Neural cell (in vitro differentiated cells): ENCODE results near the gene SNTB2. TPM values are rescaled to one million over a fixed set of nuclear protein-coding genes. Genes with fewer than 3 reads are reported as not detected.

Source experiments
- H2AFZ ChIP-seq: fragments of 200-600, 300-800 bp; sonication (generic), shearing (Covaris generic); 2 replicates; pipeline ENCODE4 v1.6.0; 2014; ENCODE audit warnings: low read depth, mild to moderate bottlenecking, antibody characterized with exemption, low read length, moderate library complexity
- H3F3A ChIP-seq: fragments of 200-600 bp; shearing (Covaris generic); 2 replicates; pipeline ENCODE4 v1.6.1; 2016; ENCODE audit warnings: mild to moderate bottlenecking, moderate library complexity, mixed read lengths, antibody characterized with exemption, low read length; ENCODE audit not compliant: insufficient read depth, poor library complexity, severe bottlenecking
- H3K27ac ChIP-seq: fragments of 200-600, 300-800 bp; sonication (generic), shearing (Covaris generic); 2 replicates; pipeline ENCODE4 v1.5.1; 2014; ENCODE audit warnings: mild to moderate bottlenecking, low read length, moderate library complexity
- H3K27me3 ChIP-seq: fragments of 300-800, 200-600 bp; sonication (generic), shearing (Covaris generic); 2 replicates; pipeline ENCODE4 v1.6.0; 2014; ENCODE audit warnings: mild to moderate bottlenecking, low read depth, low read length, moderate library complexity; ENCODE audit not compliant: insufficient read depth
- H3K36me3 ChIP-seq: fragments of 300-800, 200-600 bp; sonication (generic), shearing (Covaris generic); 2 replicates; pipeline ENCODE4 v1.5.1; 2014; ENCODE audit warnings: mild to moderate bottlenecking, antibody characterized with exemption, low read length, moderate library complexity; ENCODE audit not compliant: insufficient read depth
- H3K4me2 ChIP-seq: fragments of 300-800, 200-600 bp; sonication (generic), shearing (Covaris generic); 2 replicates; pipeline ENCODE4 v1.6.0; 2014; ENCODE audit warnings: mild to moderate bottlenecking, low read length
- H3K4me3 ChIP-seq: fragments of 300-800, 200-600 bp; sonication (generic), shearing (Covaris generic); 2 replicates; pipeline ENCODE4 v1.5.1; 2014; ENCODE audit warnings: mild to moderate bottlenecking, low read length, moderate library complexity
- H3K79me2 ChIP-seq: fragments of 200-600 bp; shearing (Covaris generic); replicated peaks from 2 replicates; pipeline ENCODE4 v1.6.0; 2014; ENCODE audit warnings: mild to moderate bottlenecking, low read length, moderate library complexity; ENCODE audit not compliant: insufficient read depth
- H3K9ac ChIP-seq: fragments of 300-800, 200-600 bp; sonication (generic), shearing (Covaris generic); 2 replicates; pipeline ENCODE4 v1.6.1; 2016; ENCODE audit warnings: mild to moderate bottlenecking, low read length, mixed read lengths
- H3K9me2 ChIP-seq: fragments of 200-600 bp; shearing (Covaris generic); 2 replicates; pipeline ENCODE4 v1.6.1; 2016; ENCODE audit warnings: mild to moderate bottlenecking, low read length, mixed read lengths; ENCODE audit not compliant: insufficient read depth
- H3K9me3 ChIP-seq: fragments of 200-600, 300-800 bp; sonication (generic), shearing (Covaris generic); 2 replicates; pipeline ENCODE4 v1.6.1; 2016; ENCODE audit warnings: mild to moderate bottlenecking, mixed run types, low read length, moderate library complexity, mixed read lengths
- H4K20me1 ChIP-seq: fragments of 200-600 bp; shearing (Covaris generic); 2 replicates; pipeline ENCODE4 v1.6.1; 2016; ENCODE audit warnings: mild to moderate bottlenecking, mixed run types; ENCODE audit not compliant: insufficient read depth
- EP300 ChIP-seq: fragments of 450-650 bp; conservative IDR thresholded peaks from 2 replicates; pipeline ENCODE4 v1.6.1; 2014; ENCODE audit warnings: antibody characterized with exemption, mild to moderate bottlenecking, moderate library complexity; ENCODE audit not compliant: poor library complexity, severe bottlenecking
- EZH2 ChIP-seq: fragments of 200-600, 300-800 bp; shearing (Covaris generic), sonication (generic); IDR thresholded peaks from 2 replicates; pipeline ENCODE4 v1.6.1; 2014; ENCODE audit warnings: antibody characterized with exemption, low read length, borderline replicate concordance, mild to moderate bottlenecking; ENCODE audit not compliant: insufficient read depth, poor library complexity, severe bottlenecking
- MXI1 ChIP-seq: fragments of 450-650 bp; conservative IDR thresholded peaks from 2 replicates; pipeline ENCODE4 v1.6.1; 2014; ENCODE audit warnings: antibody characterized with exemption, mild to moderate bottlenecking; ENCODE audit not compliant: poor library complexity, severe bottlenecking
- POLR2AphosphoS5 ChIP-seq: IDR thresholded peaks from 2 replicates; pipeline ENCODE4 v1.6.1; 2012
- RAD21 ChIP-seq: fragments of 450-650 bp; conservative IDR thresholded peaks from 2 replicates; pipeline ENCODE4 v1.6.1; 2014; ENCODE audit warnings: antibody characterized with exemption, mild to moderate bottlenecking, moderate library complexity
- SMC3 ChIP-seq: fragments of 450-650 bp; conservative IDR thresholded peaks from 2 replicates; pipeline ENCODE4 v1.6.1; 2014; ENCODE audit warnings: antibody characterized with exemption, mild to moderate bottlenecking, moderate library complexity; ENCODE audit not compliant: poor library complexity
- TAF1 ChIP-seq: IDR thresholded peaks from 2 replicates; pipeline ENCODE4 v1.6.1; 2012; ENCODE audit warnings: low read depth
- polyA plus RNA-seq: library from polyadenylated mRNA; depleted of rRNA; stranded (reverse); fragments of >200 nt; gene quantifications from 2 replicates; pipeline ENCODE4 v1.2.3, GENCODE V29; 2014
- TF ChIP-seq, protein P1 (sequence below): fragments of 450-650 bp; IDR thresholded peaks from 2 replicates; pipeline ENCODE4 v1.5.1; 2014; ENCODE audit warnings: antibody characterized with exemption, mild to moderate bottlenecking, moderate library complexity; ENCODE audit not compliant: poor library complexity, severe bottlenecking
- TF ChIP-seq, protein P2 (sequence below): IDR thresholded peaks from 2 replicates; pipeline ENCODE4 v1.6.1; 2012; ENCODE audit warnings: borderline replicate concordance

SNTB2 gene
- polyA plus RNA-seq, 1 donor from 2014 or later = 7.0 TPM

DNA sequence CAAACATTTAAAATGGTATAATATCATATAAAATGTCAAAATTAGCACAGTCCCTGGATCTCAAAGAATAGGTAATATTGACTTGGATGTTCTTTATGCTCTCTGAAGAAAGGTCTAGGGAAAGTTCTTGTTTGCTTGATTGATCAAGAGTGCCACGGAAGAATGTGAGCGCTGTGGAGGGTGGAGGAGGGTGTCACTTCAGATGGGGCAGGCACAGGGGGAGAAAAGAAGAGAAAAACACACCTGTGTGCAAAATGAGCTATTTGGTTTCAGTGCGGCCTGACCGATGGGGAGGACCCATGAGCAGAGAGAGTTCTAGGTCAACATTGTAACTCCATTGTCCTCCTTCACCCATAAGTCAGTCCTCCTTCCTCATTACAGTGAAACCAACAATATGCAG, 115.3 kb downstream of the SNTB2 start:
- H3K9me3 ChIP-seq = no peaks in the 10 kb centered on the region
- no peak overlapping the region for H3K4me3 ChIP-seq
- no peaks in the 10 kb centered on the region for H3F3A ChIP-seq
- no peaks in the 10 kb centered on the region for H4K20me1 ChIP-seq
- TF ChIP-seq RAD21 = no peak
- TF ChIP-seq MXI1 = no peak
- no peak for TF ChIP-seq POLR2AphosphoS5
- no peak for TF ChIP-seq EP300
- no peak for TF ChIP-seq TAF1
- TF ChIP-seq EZH2 = no peak
- TF ChIP-seq SMC3 = no peak
- TF ChIP-seq, protein P1, sequence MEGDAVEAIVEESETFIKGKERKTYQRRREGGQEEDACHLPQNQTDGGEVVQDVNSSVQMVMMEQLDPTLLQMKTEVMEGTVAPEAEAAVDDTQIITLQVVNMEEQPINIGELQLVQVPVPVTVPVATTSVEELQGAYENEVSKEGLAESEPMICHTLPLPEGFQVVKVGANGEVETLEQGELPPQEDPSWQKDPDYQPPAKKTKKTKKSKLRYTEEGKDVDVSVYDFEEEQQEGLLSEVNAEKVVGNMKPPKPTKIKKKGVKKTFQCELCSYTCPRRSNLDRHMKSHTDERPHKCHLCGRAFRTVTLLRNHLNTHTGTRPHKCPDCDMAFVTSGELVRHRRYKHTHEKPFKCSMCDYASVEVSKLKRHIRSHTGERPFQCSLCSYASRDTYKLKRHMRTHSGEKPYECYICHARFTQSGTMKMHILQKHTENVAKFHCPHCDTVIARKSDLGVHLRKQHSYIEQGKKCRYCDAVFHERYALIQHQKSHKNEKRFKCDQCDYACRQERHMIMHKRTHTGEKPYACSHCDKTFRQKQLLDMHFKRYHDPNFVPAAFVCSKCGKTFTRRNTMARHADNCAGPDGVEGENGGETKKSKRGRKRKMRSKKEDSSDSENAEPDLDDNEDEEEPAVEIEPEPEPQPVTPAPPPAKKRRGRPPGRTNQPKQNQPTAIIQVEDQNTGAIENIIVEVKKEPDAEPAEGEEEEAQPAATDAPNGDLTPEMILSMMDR = no peak
- TF ChIP-seq, protein P2, sequence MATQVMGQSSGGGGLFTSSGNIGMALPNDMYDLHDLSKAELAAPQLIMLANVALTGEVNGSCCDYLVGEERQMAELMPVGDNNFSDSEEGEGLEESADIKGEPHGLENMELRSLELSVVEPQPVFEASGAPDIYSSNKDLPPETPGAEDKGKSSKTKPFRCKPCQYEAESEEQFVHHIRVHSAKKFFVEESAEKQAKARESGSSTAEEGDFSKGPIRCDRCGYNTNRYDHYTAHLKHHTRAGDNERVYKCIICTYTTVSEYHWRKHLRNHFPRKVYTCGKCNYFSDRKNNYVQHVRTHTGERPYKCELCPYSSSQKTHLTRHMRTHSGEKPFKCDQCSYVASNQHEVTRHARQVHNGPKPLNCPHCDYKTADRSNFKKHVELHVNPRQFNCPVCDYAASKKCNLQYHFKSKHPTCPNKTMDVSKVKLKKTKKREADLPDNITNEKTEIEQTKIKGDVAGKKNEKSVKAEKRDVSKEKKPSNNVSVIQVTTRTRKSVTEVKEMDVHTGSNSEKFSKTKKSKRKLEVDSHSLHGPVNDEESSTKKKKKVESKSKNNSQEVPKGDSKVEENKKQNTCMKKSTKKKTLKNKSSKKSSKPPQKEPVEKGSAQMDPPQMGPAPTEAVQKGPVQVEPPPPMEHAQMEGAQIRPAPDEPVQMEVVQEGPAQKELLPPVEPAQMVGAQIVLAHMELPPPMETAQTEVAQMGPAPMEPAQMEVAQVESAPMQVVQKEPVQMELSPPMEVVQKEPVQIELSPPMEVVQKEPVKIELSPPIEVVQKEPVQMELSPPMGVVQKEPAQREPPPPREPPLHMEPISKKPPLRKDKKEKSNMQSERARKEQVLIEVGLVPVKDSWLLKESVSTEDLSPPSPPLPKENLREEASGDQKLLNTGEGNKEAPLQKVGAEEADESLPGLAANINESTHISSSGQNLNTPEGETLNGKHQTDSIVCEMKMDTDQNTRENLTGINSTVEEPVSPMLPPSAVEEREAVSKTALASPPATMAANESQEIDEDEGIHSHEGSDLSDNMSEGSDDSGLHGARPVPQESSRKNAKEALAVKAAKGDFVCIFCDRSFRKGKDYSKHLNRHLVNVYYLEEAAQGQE = no peak
- no peaks in the 10 kb centered on the region for H3K79me2 ChIP-seq
- H3K9ac ChIP-seq = no peak overlapping the region
- H2AFZ ChIP-seq = no peak overlapping the region
- H3K27me3 ChIP-seq = no peaks in the 10 kb centered on the region
- no peak overlapping the region for H3K4me2 ChIP-seq
- no peaks in the 10 kb centered on the region for H3K36me3 ChIP-seq
- H3K9me2 ChIP-seq = no peaks in the 10 kb centered on the region
- no peak overlapping the region for H3K27ac ChIP-seq

DNA sequence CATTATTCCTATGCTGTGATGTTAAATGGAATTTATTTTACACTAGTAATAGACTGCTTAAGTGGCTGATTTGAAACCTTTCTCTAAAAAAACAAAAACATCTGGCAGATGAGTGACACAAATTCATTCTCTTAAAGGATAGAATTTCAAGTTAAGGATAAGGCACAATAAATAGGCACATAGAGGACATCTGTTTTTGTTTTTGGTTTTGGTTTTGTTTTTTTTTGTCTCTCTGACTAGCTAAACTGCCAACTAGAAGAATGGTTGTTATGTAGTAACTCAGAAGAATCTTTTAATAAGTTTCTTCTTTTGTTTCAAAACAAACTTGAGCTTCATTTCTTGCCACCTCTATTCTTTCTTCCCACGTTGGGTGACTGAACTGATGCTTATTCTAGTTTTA, 119.1 kb downstream of the SNTB2 start:
- Histone ChIP-seq H4K20me1 (no peaks in the 10 kb centered on the region), H3F3A (no peaks in the 10 kb centered on the region), H3K4me2 (no peak overlapping the region), H3K9me3 (no peaks in the 10 kb centered on the region), H2AFZ (no peak overlapping the region), H3K4me3 (no peak overlapping the region), H3K36me3 (no peaks in the 10 kb centered on the region), H3K79me2 (no peaks in the 10 kb centered on the region), H3K9ac (no peak overlapping the region), H3K27ac (no peak overlapping the region), H3K27me3 (no peaks in the 10 kb centered on the region), H3K9me2 (no peaks in the 10 kb centered on the region)
- no peak for TF ChIP-seq MXI1

GRCh38 chr16:69307091-69307490, 120.1 kb downstream of the SNTB2 start:
- Histone ChIP-seq H3K4me3 (no peak overlapping the region), H4K20me1 (no peaks in the 10 kb centered on the region), H3F3A (no peaks in the 10 kb centered on the region), H2AFZ (no peak overlapping the region), H3K27me3 (no peaks in the 10 kb centered on the region), H3K9me3 (no peaks in the 10 kb centered on the region), H3K9me2 (no peaks in the 10 kb centered on the region), H3K36me3 (no peaks in the 10 kb centered on the region), H3K4me2 (no peak overlapping the region), H3K9ac (no peak overlapping the region), H3K79me2 (peaks cover 6% of the 10 kb centered on the region), H3K27ac (no peak overlapping the region)
- TF ChIP-seq EZH2 (no peak), SMC3 (no peak), RAD21 (no peak), MXI1 (no peak), POLR2AphosphoS5 (no peak), EP300 (no peak), TAF1 (no peak)
- TF ChIP-seq, protein P2 = no peak
- TF ChIP-seq, protein P1 = no peak
